IMR-90 (cell line): ENCODE results near the gene SERPINH1. TPM values are rescaled to one million over a fixed set of nuclear protein-coding genes. Genes with fewer than 3 reads are reported as not detected.
A peak's percentile ranks its signal among the peaks of the same experiment; 100 is the strongest.

Experiments used
- ATAC-seq: fragments of 200-7000 bp; cut with Tn5 transposase; 2 replicates; pipeline ENCODE4 v1.9.1; 2020; ENCODE audit warnings: low read depth, mild to moderate bottlenecking, moderate library complexity
- BruUV-seq: library from RNA; stranded (reverse); fragments of 400-500 nt; replicated peaks from 2 replicates; lab custom pipeline; 2021; lab: Mats Ljungman, UMichigan
- CTCF ChIA-PET: fragments of 300-600 bp; formaldehyde crosslinking; extraction: SDS; loops from one replicate; lab custom pipeline; 2021; ENCODE audit warnings: antibody characterized with exemption; lab: Yijun Ruan, JAX
- POLR2A ChIA-PET: fragments of 300-600 bp; sonication (Branson Sonifier 250); formaldehyde crosslinking; loops from one replicate; lab custom pipeline; 2022; ENCODE audit warnings: antibody characterized with exemption; ENCODE audit not compliant: unreplicated experiment; lab: Charles Lee
- DNase-seq: peaks from one replicate; pipeline ENCODE4 v3.0.0; 2013
- H2AFZ ChIP-seq: replicated peaks from 2 replicates; pipeline ENCODE3; 2013; ENCODE audit warnings: low read length, mild to moderate bottlenecking; ENCODE audit not compliant: poor library complexity
- H2AK5ac ChIP-seq: 2 replicates; pipeline ENCODE4 v1.6.1; 2013; ENCODE audit warnings: low read depth, low read length, inconsistent platforms
- H2AK9ac ChIP-seq: replicated peaks from 2 replicates; pipeline ENCODE3; 2013; ENCODE audit warnings: mild to moderate bottlenecking, low read depth, low read length, moderate library complexity; ENCODE audit not compliant: poor library complexity
- H2BK120ac ChIP-seq: 2 replicates; pipeline ENCODE4 v1.6.1; 2013; ENCODE audit warnings: low read depth, low read length, inconsistent platforms
- H2BK15ac ChIP-seq: 3 replicates; pipeline ENCODE4 v1.6.1; 2013; ENCODE audit warnings: low read depth, low read length, inconsistent platforms
- H2BK20ac ChIP-seq: 2 replicates; pipeline ENCODE4 v1.6.1; 2013; ENCODE audit warnings: low read depth, mild to moderate bottlenecking, inconsistent platforms, low read length, moderate library complexity
- H2BK5ac ChIP-seq: 2 replicates; pipeline ENCODE4 v1.6.1; 2013; ENCODE audit warnings: mild to moderate bottlenecking, low read depth, low read length, inconsistent platforms; ENCODE audit not compliant: poor library complexity, severe bottlenecking
- H3K14ac ChIP-seq: replicated peaks from 2 replicates; pipeline ENCODE4 v1.6.1; 2013; ENCODE audit warnings: low read depth, low read length, inconsistent platforms
- H3K18ac ChIP-seq: 2 replicates; pipeline ENCODE4 v1.6.1; 2013; ENCODE audit warnings: low read depth, low read length, control low read depth
- H3K23ac ChIP-seq: 2 replicates; pipeline ENCODE4 v1.6.1; 2013; ENCODE audit warnings: low read depth, low read length, inconsistent platforms
- H3K27ac ChIP-seq: 2 replicates; pipeline ENCODE4 v1.5.1; 2013; ENCODE audit warnings: mild to moderate bottlenecking, control low read depth, low read length; ENCODE audit not compliant: insufficient read depth
- H3K27me3 ChIP-seq: 2 replicates; pipeline ENCODE4 v1.6.1; 2013; ENCODE audit warnings: low read length; ENCODE audit not compliant: control insufficient read depth, insufficient read depth
- H3K36me3 ChIP-seq: 2 replicates; pipeline ENCODE4 v1.6.1; 2013; ENCODE audit warnings: low read length, mixed read lengths; ENCODE audit not compliant: control insufficient read depth, insufficient read depth
- H3K4ac ChIP-seq: 2 replicates; pipeline ENCODE4 v1.6.1; 2013; ENCODE audit warnings: low read depth, low read length, inconsistent platforms
- H3K4me1 ChIP-seq: 2 replicates; pipeline ENCODE4 v1.6.1; 2013; ENCODE audit warnings: low read length, mixed read lengths; ENCODE audit not compliant: control insufficient read depth, insufficient read depth
- H3K4me2 ChIP-seq: 2 replicates; pipeline ENCODE4 v1.6.1; 2013; ENCODE audit warnings: low read depth, mild to moderate bottlenecking, control low read depth, low read length, moderate library complexity
- H3K4me3 ChIP-seq: 2 replicates; pipeline ENCODE4 v1.5.1; 2013; ENCODE audit warnings: low read depth, mild to moderate bottlenecking, control low read depth, low read length, moderate library complexity; ENCODE audit not compliant: insufficient read depth
- H3K56ac ChIP-seq: 2 replicates; pipeline ENCODE4 v1.6.1; 2013; ENCODE audit warnings: low read length, inconsistent platforms; ENCODE audit not compliant: insufficient read depth; ENCODE audit errors: extremely low read depth
- H3K79me1 ChIP-seq, 2 experiments: 2 replicates each; pipeline ENCODE4 v1.6.1; 2013; ENCODE audit warnings: low read length in 2 of 2, inconsistent platforms in 1 of 2, low read depth in 1 of 2
- H3K9ac ChIP-seq: 2 replicates; pipeline ENCODE4 v1.6.1; 2013; ENCODE audit warnings: low read depth, low read length, control low read depth
- H3K9me1 ChIP-seq: 2 replicates; pipeline ENCODE4 v1.6.1; 2013; ENCODE audit warnings: low read length, inconsistent platforms; ENCODE audit not compliant: insufficient read depth
- H3K9me3 ChIP-seq: 2 replicates; pipeline ENCODE4 v1.6.1; 2013; ENCODE audit warnings: low read length; ENCODE audit not compliant: control insufficient read depth, insufficient read depth
- H4K20me1 ChIP-seq: 2 replicates; pipeline ENCODE4 v1.6.1; 2013; ENCODE audit warnings: low read length, inconsistent platforms; ENCODE audit not compliant: insufficient read depth
- H4K5ac ChIP-seq: 2 replicates; pipeline ENCODE4 v1.6.1; 2013; ENCODE audit warnings: mild to moderate bottlenecking, low read depth, low read length, control low read depth
- H4K8ac ChIP-seq, 2 experiments: 2 replicates each; pipeline ENCODE4 v1.6.1; 2013; ENCODE audit warnings: low read depth in 2 of 2, low read length in 2 of 2, control low read depth in 1 of 2, inconsistent platforms in 1 of 2
- H4K91ac ChIP-seq: 2 replicates; pipeline ENCODE4 v1.6.1; 2013; ENCODE audit warnings: low read depth, low read length, inconsistent platforms; ENCODE audit not compliant: insufficient read depth
- BHLHE40 ChIP-seq: fragments of 150-350 bp; IDR thresholded peaks from 2 replicates; pipeline ENCODE4 v1.6.1; 2016; ENCODE audit warnings: mild to moderate bottlenecking, low read depth, low read length
- CEBPB ChIP-seq: IDR thresholded peaks from 2 replicates; pipeline ENCODE4 v1.6.1; 2012; ENCODE audit warnings: low read depth, low read length, improper control_type of control experiment
- CHD1 ChIP-seq: IDR thresholded peaks from 2 replicates; pipeline ENCODE4 v1.6.1; 2012; ENCODE audit warnings: low read depth, low read length, improper control_type of control experiment
- FOS ChIP-seq: fragments of 150-350 bp; IDR thresholded peaks from 2 replicates; pipeline ENCODE4 v1.6.1; 2016; ENCODE audit warnings: low read depth, low read length
- MAZ ChIP-seq: IDR thresholded peaks from 2 replicates; pipeline ENCODE4 v1.6.1; 2012; ENCODE audit warnings: low read depth, mild to moderate bottlenecking, low read length, improper control_type of control experiment, moderate library complexity, borderline replicate concordance
- NFE2L2 ChIP-seq: fragments of 150-350 bp; IDR thresholded peaks from 2 replicates; pipeline ENCODE4 v1.6.1; 2016; ENCODE audit warnings: low read depth, mild to moderate bottlenecking, low read length
- RAD21 ChIP-seq: IDR thresholded peaks from 2 replicates; pipeline ENCODE4 v1.6.1; 2012; ENCODE audit warnings: low read length, improper control_type of control experiment
- RFX5 ChIP-seq: IDR thresholded peaks from 2 replicates; pipeline ENCODE4 v1.8.0; 2012; ENCODE audit warnings: low read depth, mild to moderate bottlenecking, low read length, moderate library complexity
- SMC3 ChIP-seq: fragments of 150-350 bp; IDR thresholded peaks from 2 replicates; pipeline ENCODE4 v1.6.1; 2016; ENCODE audit warnings: low read depth, mild to moderate bottlenecking, antibody characterized with exemption, low read length, moderate library complexity
- WGBS, 2 experiments: methylation state at CpG; one replicate each; pipeline versions ENCODE4 v1.1.5 to v1.1.7; 2013; ENCODE audit warnings: missing lambda C conversion rate in 2 of 2; ENCODE audit not compliant: insufficient read length in 1 of 2; ENCODE audit errors: extremely low coverage in 2 of 2; 5-methylcytosine and 5-hydroxymethylcytosine counted together
- dilution Hi-C: fragments of 300-500 bp; cut with HindIII; formaldehyde crosslinking; loops from one replicate; pipeline ENCODE4 v1.14.3; 2018; ENCODE audit warnings: low sequenced_read_pairs; ENCODE audit not compliant: unreplicated experiment
- in situ Hi-C: fragments of 300-500 bp; cut with MboI; formaldehyde crosslinking; loops from 3 replicates; pipeline ENCODE4 v1.14.3; 2019; ENCODE audit warnings: low sequenced_read_pairs, inconsistent platforms, mixed read lengths
- intact Hi-C: fragments of 100-400 bp; cut with micrococcal nuclease; formaldehyde crosslinking; loops from 2 replicates; pipeline ENCODE4 v1.10.0; 2022
- polyA plus RNA-seq, 3 experiments: library from polyadenylated mRNA; depleted of rRNA; stranded (reverse); fragments of >200 nt; gene quantifications; 2 replicates each; pipeline ENCODE4 v1.2.3, GENCODE V29; 2012; ENCODE audit warnings: low replicate concordance in 1 of 3
- total RNA-seq: library from RNA; depleted of rRNA; stranded (reverse); fragments of >200 nt; gene quantifications from 2 replicates; pipeline ENCODE4 v1.2.3, GENCODE V29; 2012
- TF ChIP-seq, protein P1 (sequence below): fragments of 150-350 bp; IDR thresholded peaks from 2 replicates; pipeline ENCODE4 v1.6.1; 2017; ENCODE audit warnings: mild to moderate bottlenecking, antibody characterized with exemption, low read length, low read depth
- TF ChIP-seq, protein P2 (sequence below): conservative IDR thresholded peaks from 2 replicates; pipeline ENCODE4 v1.5.1; 2012; ENCODE audit warnings: mild to moderate bottlenecking, low read depth, low read length, improper control_type of control experiment

SERPINH1 gene
- total and polyA plus RNA-seq, 2 of the 4 experiments (the other 2 are of a cell fraction): 841 to 1,857 TPM

DNA sequence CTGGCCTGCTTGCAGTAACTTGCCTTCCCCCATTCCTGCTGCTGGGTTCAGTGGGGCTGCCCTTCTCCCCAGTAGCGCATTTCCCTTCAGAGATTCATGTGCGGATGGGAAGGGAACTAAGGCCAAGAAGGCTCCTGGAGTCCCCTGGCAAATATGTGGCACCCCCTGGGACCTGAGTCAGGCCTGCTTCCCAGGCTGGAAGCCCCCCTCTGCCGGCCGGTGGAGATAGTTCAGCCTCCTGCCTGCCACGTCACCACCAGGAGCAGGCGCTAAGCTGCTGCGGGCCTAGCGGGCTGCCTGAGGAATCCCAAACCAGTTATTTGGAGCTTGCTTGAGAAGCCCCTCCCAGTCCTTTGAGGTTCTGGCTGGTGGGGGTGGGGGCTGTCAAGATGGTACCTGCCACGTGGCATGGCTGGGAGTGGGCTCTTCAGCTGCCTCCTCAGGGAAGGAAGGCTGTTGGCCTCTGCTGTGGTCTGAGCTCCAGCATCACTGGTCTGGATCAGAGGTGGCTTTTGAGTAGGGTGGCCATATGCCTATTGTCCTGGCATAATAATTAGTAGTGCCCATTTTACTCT lies 2.0 kb downstream of the SERPINH1 start (continued):
- TF ChIP-seq, protein P1, sequence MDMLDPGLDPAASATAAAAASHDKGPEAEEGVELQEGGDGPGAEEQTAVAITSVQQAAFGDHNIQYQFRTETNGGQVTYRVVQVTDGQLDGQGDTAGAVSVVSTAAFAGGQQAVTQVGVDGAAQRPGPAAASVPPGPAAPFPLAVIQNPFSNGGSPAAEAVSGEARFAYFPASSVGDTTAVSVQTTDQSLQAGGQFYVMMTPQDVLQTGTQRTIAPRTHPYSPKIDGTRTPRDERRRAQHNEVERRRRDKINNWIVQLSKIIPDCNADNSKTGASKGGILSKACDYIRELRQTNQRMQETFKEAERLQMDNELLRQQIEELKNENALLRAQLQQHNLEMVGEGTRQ: no peak

DNA sequence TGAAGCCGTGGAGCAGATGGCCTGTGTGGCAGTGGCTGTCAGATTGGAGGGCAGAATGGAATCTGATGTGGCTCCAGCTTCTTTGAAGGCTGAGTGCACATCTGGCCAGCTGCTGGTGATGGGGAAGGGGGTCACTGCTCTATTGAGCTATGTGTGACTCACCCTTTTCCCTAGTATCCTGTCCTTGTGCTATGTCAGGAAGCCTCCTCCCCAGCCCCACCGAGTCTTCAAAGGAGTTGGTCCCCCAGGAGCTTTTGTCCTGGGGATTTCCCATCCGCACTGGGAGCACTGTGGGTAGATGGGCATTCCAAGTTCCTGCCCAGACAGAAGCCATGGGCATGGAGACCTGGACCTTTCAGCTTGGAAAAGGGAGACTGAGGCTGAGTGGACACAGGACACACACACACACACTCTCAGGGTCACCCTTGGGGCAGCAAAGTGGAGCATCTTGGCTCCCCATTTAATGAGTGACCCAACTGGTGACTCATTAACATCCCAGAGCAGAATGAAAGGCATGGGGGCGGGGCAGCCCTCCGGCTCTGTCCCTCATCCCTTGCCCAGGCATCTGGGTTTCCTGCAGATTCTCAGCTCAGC lies 3.3 kb downstream of the SERPINH1 start:
- peaks cover 54% of the 10 kb centered on the region for H3K36me3 ChIP-seq
- H2BK20ac ChIP-seq: no peak overlapping the region
- peak overlapping the region; percentile 95; the same call in 1 of the 2 replicates for H3K9ac ChIP-seq
- peak overlapping the region; percentile 96 for H3K27ac ChIP-seq
- peak overlapping the region; percentile 56; the same call in 1 of the 2 replicates for H2AK5ac ChIP-seq
- no peak for TF ChIP-seq CHD1
- TF ChIP-seq BHLHE40: peak; percentile 14; the same call in 1 of the 2 replicates
- TF ChIP-seq SMC3: 0 out of 2 replicates have a peak, but pooled peaks have one; percentile 7
- TF ChIP-seq MAZ: peak; percentile 14; the same call in 1 of the 2 replicates
- TF ChIP-seq, protein P1: no peak
- TF ChIP-seq RFX5: no peak
- TF ChIP-seq NFE2L2: no peak
- TF ChIP-seq, protein P2, sequence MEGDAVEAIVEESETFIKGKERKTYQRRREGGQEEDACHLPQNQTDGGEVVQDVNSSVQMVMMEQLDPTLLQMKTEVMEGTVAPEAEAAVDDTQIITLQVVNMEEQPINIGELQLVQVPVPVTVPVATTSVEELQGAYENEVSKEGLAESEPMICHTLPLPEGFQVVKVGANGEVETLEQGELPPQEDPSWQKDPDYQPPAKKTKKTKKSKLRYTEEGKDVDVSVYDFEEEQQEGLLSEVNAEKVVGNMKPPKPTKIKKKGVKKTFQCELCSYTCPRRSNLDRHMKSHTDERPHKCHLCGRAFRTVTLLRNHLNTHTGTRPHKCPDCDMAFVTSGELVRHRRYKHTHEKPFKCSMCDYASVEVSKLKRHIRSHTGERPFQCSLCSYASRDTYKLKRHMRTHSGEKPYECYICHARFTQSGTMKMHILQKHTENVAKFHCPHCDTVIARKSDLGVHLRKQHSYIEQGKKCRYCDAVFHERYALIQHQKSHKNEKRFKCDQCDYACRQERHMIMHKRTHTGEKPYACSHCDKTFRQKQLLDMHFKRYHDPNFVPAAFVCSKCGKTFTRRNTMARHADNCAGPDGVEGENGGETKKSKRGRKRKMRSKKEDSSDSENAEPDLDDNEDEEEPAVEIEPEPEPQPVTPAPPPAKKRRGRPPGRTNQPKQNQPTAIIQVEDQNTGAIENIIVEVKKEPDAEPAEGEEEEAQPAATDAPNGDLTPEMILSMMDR: no peak
- no peak for TF ChIP-seq RAD21
- TF ChIP-seq FOS: peak; percentile 69
- TF ChIP-seq CEBPB: no peak
- no TSS peak for BruUV-seq
- H3K4me3 ChIP-seq: peak overlapping the region; percentile 61; the same call in 1 of the 2 replicates
- H3K79me1 ChIP-seq: peaks cover 16 to 65% of the 10 kb centered on the region in 2 experiments
- peak overlapping the region; percentile 92 for H3K14ac ChIP-seq
- no peak overlapping the region for H2BK15ac ChIP-seq
- H3K23ac ChIP-seq: 0 out of 2 replicates have a peak overlapping the region, but pooled peaks have one; percentile 37
- no peak overlapping the region for H3K18ac ChIP-seq
- H2BK5ac ChIP-seq: peak overlapping the region; percentile 76
- POLR2A ChIA-PET: interaction anchor here (0.6 to 3.9 kb wide), 4 partner anchors 8 to 176 kb away, joined by 3 to 27 read pairs (median 6); no protein-coding TSS in a partner anchor
- peaks cover 30% of the 10 kb centered on the region for H3K4me1 ChIP-seq
- H3K4ac ChIP-seq: peak overlapping the region; percentile 99
- peak overlapping the region; percentile 40 for H2AFZ ChIP-seq
- WGBS, 2 experiments: 10% methylated on average over 4 of the region's 5 CpGs; no CpG with 5 or more reads in 1 of the 2 experiments
- no peaks in the 10 kb centered on the region for H3K27me3 ChIP-seq
- in situ Hi-C loops (no loop called here), intact Hi-C loops (no loop called here), dilution Hi-C loops (no loop called here)
- CTCF ChIA-PET: interaction anchor here (0.6 to 1.7 kb wide), 5 partner anchors 10 to 37 kb away, joined by 3 to 6 read pairs (median 4); no protein-coding TSS in a partner anchor
- H3K56ac ChIP-seq: no peak overlapping the region
- H2BK120ac ChIP-seq: no peak overlapping the region
- ATAC-seq (peak; percentile 30), DNase-seq (peak; percentile 78)
- 0 out of 2 replicates have a peak overlapping the region, but pooled peaks have one; percentile 84 for H4K91ac ChIP-seq
- peak overlapping the region in 1 of 2 experiments; percentile 96; a peak in 1 of 4 replicates for H4K8ac ChIP-seq
- H2AK9ac ChIP-seq: peak overlapping the region; percentile 85
- H4K20me1 ChIP-seq: peaks cover 81% of the 10 kb centered on the region
- H3K9me1 ChIP-seq: peaks cover 4% of the 10 kb centered on the region
- H3K9me3 ChIP-seq: no peaks in the 10 kb centered on the region
- H4K5ac ChIP-seq: no peak overlapping the region
- H3K4me2 ChIP-seq: peak overlapping the region; percentile 93
